GM10266 (cell line): Measurements from ENCODE around the gene PRC1.

Experiments
- DNase-seq: peaks from one replicate; pipeline ENCODE4 v3.0.0; 2012; ENCODE audit errors: extremely low spot score
- TF ChIP-seq, protein P1 (sequence below): IDR thresholded peaks from 2 replicates; pipeline ENCODE4 v1.5.1; 2012; ENCODE audit warnings: mild to moderate bottlenecking, low read depth; ENCODE audit not compliant: control insufficient read depth, insufficient read depth; ENCODE audit errors: missing control alignments

Gene PRC1

DNA sequence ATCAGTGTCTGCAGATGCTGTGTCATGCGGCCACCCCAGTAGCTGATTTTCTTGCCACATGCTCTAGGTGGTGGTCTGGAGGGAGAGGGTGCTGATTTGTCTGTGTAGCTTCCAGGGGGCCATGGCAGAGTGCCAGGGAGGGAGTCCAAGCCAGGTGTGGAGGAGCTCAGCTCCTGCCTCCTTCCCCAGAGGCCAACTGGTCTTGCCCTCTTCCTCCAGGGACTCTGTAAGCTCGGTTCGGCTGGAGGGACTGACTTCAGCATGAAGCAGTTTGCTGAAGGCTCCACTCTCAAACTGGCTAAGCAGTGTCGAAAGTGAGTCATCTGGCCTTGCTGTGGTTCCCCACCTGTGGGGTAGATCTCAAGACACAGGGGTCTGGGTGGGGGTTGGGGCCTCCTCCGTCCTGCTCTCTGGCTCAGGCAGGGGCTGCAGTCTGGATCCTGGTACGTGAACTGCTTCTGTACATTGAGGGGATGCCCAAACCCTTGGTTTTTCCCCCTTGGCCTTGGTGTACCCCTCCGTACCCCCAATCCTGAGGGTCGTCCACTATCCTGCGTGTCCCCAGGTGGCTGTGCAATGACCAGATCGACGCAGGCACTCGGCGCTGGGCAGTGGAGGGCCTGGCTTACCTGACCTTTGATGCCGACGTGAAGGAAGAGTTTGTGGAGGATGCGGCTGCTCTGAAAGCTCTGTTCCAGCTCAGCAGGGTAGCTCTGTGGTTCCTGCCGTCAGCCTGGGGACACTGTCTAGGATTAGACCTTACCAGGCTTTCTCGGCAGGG, 46.6 kb downstream of the PRC1 start:
- no peak for DNase-seq
- TF ChIP-seq, protein P1, sequence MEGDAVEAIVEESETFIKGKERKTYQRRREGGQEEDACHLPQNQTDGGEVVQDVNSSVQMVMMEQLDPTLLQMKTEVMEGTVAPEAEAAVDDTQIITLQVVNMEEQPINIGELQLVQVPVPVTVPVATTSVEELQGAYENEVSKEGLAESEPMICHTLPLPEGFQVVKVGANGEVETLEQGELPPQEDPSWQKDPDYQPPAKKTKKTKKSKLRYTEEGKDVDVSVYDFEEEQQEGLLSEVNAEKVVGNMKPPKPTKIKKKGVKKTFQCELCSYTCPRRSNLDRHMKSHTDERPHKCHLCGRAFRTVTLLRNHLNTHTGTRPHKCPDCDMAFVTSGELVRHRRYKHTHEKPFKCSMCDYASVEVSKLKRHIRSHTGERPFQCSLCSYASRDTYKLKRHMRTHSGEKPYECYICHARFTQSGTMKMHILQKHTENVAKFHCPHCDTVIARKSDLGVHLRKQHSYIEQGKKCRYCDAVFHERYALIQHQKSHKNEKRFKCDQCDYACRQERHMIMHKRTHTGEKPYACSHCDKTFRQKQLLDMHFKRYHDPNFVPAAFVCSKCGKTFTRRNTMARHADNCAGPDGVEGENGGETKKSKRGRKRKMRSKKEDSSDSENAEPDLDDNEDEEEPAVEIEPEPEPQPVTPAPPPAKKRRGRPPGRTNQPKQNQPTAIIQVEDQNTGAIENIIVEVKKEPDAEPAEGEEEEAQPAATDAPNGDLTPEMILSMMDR, result no peak

DNA sequence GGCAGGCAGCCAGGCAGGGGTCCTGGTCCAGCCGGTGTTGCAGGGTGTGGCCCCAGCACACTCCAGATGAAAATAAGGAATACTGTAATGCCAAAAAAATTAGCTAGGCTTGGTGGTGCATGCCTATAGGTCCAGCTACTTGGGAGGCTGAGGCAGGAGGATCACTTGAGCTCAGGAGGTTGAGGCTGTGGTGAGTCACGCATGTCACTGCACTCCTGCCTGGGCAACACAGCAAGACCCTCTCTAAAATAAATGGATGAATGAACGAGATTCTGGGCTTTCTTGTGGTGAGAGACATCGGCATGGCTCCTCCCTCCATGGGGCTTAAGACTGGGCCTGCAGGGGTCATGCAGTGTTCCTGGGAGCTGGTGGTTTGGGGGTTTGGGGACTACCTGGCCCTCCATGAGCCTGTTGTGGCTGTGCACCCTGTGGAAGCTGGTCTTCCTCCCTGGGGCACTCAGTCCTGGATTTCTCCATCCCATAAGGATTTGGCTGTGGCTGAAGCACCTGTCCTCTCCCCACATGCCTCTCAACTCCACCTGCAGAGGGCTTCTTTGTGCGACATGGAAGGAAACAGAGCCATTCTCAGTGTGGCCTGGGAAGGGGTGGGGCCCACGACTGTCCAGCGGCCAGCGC, 47.3 kb downstream of the PRC1 start:
- no peak for DNase-seq
- TF ChIP-seq, protein P1, result no peak

DNA sequence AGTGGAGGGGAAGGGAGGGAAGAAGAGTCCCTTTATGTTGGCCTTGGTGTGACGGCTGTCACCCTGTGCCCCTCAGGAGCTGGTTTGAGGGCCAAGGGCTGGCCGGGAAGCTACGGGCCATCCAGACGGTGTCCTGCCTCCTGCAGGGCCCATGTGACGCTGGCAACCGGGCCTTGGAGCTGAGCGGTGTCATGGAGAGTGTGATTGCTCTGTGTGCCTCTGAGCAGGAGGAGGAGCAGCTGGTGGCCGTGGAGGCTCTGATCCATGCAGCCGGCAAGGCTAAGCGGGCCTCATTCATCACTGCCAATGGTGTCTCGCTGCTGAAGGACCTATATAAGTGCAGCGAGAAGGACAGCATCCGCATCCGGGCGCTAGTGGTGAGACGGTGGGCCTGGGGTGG, 47.8 kb downstream of the PRC1 start:
- DNase-seq, result no peak
- TF ChIP-seq, protein P1, result no peak

DNA sequence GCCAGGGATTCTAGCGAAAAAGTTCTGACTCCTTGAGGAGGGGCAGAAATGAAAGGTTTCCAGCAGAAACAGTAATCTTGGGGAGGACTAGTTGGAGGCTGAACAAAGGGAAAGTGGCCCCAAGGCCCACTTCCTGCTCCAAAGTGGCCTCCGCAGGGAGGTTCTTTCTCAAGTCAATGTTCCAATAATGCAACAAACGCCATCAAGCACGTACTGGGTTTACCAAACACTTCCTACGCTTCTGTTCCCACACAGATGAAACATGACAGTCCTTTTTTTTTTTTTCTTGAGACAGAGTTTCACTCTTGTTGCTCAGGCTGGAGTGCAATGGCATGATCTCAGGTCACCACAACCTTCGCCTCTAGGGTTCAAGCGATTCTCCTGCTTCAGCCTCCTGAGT, 49.2 kb downstream of the PRC1 start:
- no peak for DNase-seq
- TF ChIP-seq, protein P1, result no peak

DNA sequence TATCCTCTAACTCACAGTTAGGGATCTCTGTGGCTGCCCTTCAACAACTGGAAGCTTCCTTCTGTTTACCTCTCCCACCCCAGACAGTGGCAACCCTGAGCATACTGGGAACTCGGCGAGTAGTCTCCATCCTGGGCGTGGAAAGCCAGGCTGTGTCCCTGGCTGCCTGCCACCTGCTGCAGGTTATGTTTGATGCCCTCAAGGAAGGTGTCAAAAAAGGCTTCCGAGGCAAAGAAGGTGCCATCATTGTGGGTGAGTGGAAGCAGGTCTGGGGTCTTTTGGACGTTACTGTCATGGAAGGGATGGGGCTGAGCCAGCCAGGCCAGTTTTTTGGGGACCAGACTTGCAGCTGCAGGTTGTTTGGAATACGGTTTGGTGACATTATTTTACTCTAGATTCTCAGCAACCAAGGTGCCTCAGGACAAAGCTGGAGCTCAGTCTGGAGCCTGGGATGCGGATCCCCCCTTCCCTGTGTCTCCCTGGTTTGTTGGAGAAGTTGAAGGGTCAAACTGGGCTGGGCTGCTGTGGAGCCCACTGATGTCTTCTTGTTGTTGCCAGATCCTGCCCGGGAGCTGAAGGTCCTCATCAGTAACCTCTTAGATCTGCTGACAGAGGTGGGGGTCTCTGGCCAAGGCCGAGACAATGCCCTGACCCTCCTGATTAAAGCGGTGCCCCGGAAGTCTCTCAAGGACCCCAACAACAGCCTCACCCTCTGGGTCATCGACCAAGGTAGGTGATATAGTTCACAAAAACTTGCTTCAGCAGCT, 51.8 kb downstream of the PRC1 start:
- TF ChIP-seq, protein P1, result no peak
- no peak for DNase-seq

DNA sequence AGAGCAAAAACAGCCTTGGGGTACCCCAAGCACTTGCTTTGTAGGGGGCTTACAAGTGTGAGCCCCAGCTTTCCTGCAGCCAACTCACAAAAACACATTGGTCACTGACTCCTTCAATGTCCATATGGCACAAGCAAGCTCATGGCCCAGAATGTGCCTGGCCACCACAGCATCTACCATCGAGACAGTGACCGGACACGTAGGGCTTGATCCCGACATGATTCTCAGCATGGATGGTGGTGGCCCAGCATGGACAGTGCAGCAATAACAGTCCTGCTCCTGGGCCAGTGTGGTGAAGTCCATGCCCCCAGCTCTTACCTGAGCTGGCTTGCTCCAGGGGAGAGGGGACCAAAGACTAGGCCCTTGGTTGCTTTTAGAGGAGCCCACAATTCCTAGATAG, 53.3 kb downstream of the PRC1 start:
- TF ChIP-seq, protein P1, result no peak
- no peak for DNase-seq

DNA sequence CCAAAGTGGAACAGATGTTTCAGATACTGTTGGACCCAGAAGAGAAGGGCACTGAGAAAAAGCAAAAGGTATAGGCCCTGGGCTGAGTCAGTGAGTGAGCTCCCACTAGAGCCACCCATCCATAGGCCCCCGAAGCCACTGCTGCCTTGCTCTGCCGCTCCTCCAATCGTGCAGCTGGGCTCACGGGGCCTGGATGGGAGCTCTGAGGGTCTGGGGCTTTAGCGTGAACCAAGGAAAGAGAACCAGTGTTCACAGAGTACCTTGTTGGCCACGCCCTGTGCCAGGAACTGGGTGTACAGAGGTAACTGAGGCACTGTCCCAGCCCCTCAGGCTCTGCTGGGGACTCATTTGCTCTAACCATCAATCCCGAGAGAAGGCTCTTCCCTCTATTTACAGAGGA, 54.6 kb downstream of the PRC1 start:
- TF ChIP-seq, protein P1, result no peak
- no peak for DNase-seq
